Measurements from ENCODE around the gene WDR82. TPM values are rescaled to one million over a fixed set of nuclear protein-coding genes. Genes with fewer than 3 reads are reported as not detected.

WDR82 gene
- total RNA-seq, 2 donors from 2014 or later: 81.1 to 106 TPM

- Mint-ChIP-seq H3K27me3 (no peaks in the 10 kb centered on the region), H3K9me3 (no peaks in the 10 kb centered on the region), H3K4me3 (peak overlapping the region; percentile 75), H3K36me3 (ENCODE audit: low read depth) (peaks cover 47% of the 10 kb centered on the region), H3K4me1 (peaks cover 22% of the 10 kb centered on the region), H3K27ac (peak overlapping the region; percentile 85)
- ATAC-seq (replicated peaks): peak; percentile 82
These were observed 61.7 kb downstream of the WDR82 start for GRCh38 chr3:52216585-52217408.

GRCh38 chr3:52215351-52215750, 63.1 kb downstream of the WDR82 start:
- peak overlapping the region; percentile 51 for H3K27ac Mint-ChIP-seq
- H3K27me3 Mint-ChIP-seq: no peaks in the 10 kb centered on the region
- no peaks in the 10 kb centered on the region for H3K9me3 Mint-ChIP-seq
- ATAC-seq (replicated peaks): no peak
- peaks cover 62% of the 10 kb centered on the region for H3K36me3 Mint-ChIP-seq (ENCODE audit: low read depth)
- peaks cover 22% of the 10 kb centered on the region for H3K4me1 Mint-ChIP-seq
- no peak overlapping the region for H3K4me3 Mint-ChIP-seq

GRCh38 chr3:52213901-52214300, 64.5 kb downstream of the WDR82 start:
- H3K27me3 Mint-ChIP-seq: no peaks in the 10 kb centered on the region
- no peaks in the 10 kb centered on the region for H3K9me3 Mint-ChIP-seq
- no peak for ATAC-seq (replicated peaks)
- H3K36me3 Mint-ChIP-seq (ENCODE audit: low read depth): peaks cover 76% of the 10 kb centered on the region
- no peak overlapping the region for H3K4me3 Mint-ChIP-seq
- no peak overlapping the region for H3K27ac Mint-ChIP-seq
- peaks cover 22% of the 10 kb centered on the region for H3K4me1 Mint-ChIP-seq

- peaks cover 85% of the 10 kb centered on the region for H3K36me3 Mint-ChIP-seq (ENCODE audit: low read depth)
- no peak overlapping the region for H3K27ac Mint-ChIP-seq
These were observed 65.4 kb downstream of the WDR82 start for GRCh38 chr3:52213005-52213404.

GRCh38 chr3:52211268-52211891, 67.1 kb downstream of the WDR82 start:
- Mint-ChIP-seq H3K27me3 (no peaks in the 10 kb centered on the region), H3K36me3 (ENCODE audit: low read depth) (peaks cover 95% of the 10 kb centered on the region), H3K9me3 (no peaks in the 10 kb centered on the region), H3K4me1 (peaks cover 12% of the 10 kb centered on the region), H3K4me3 (no peak overlapping the region), H3K27ac (no peak overlapping the region)
- no peak for ATAC-seq (replicated peaks)

More at GRCh38 chr3:52213005-52213404, 65.4 kb downstream of the WDR82 start:
- Mint-ChIP-seq H3K4me3 (no peak overlapping the region), H3K4me1 (peaks cover 19% of the 10 kb centered on the region), H3K27me3 (no peaks in the 10 kb centered on the region), H3K9me3 (no peaks in the 10 kb centered on the region)
- ATAC-seq (replicated peaks): no peak

- Mint-ChIP-seq H3K27ac (no peak overlapping the region), H3K4me3 (no peak overlapping the region), H3K27me3 (no peaks in the 10 kb centered on the region), H3K9me3 (no peaks in the 10 kb centered on the region), H3K36me3 (ENCODE audit: low read depth) (peaks cover 100% of the 10 kb centered on the region), H3K4me1 (peaks cover 11% of the 10 kb centered on the region)
- ATAC-seq (replicated peaks): no peak
These were observed 67.9 kb downstream of the WDR82 start for GRCh38 chr3:52210550-52211046.

GRCh38 chr3:52210037-52210436, 68.4 kb downstream of the WDR82 start:
- peaks cover 12% of the 10 kb centered on the region for H3K4me1 Mint-ChIP-seq
- no peaks in the 10 kb centered on the region for H3K27me3 Mint-ChIP-seq
- H3K27ac Mint-ChIP-seq: no peak overlapping the region
- H3K36me3 Mint-ChIP-seq (ENCODE audit: low read depth): peaks cover 100% of the 10 kb centered on the region
- H3K4me3 Mint-ChIP-seq: no peak overlapping the region
- no peak for ATAC-seq (replicated peaks)
- no peaks in the 10 kb centered on the region for H3K9me3 Mint-ChIP-seq

- peaks cover 21% of the 10 kb centered on the region for H3K4me1 Mint-ChIP-seq
- no peaks in the 10 kb centered on the region for H3K27me3 Mint-ChIP-seq
- no peak overlapping the region for H3K4me3 Mint-ChIP-seq
- no peak for ATAC-seq (replicated peaks)
- peaks cover 100% of the 10 kb centered on the region for H3K36me3 Mint-ChIP-seq (ENCODE audit: low read depth)
- H3K9me3 Mint-ChIP-seq: no peaks in the 10 kb centered on the region
- no peak overlapping the region for H3K27ac Mint-ChIP-seq
These were observed 69.9 kb downstream of the WDR82 start for GRCh38 chr3:52208556-52208955.

GRCh38 chr3:52205727-52206372, 72.6 kb downstream of the WDR82 start:
- Mint-ChIP-seq H3K4me3 (no peak overlapping the region), H3K36me3 (ENCODE audit: low read depth) (peaks cover 100% of the 10 kb centered on the region), H3K4me1 (peaks cover 25% of the 10 kb centered on the region), H3K27ac (peak overlapping the region; percentile 30), H3K9me3 (no peaks in the 10 kb centered on the region), H3K27me3 (no peaks in the 10 kb centered on the region)
- no peak for ATAC-seq (replicated peaks)

Other genes starting within 250 kb of the WDR82 start
- gene DUSP7, start 222.1 kb downstream of the WDR82 start, total RNA-seq: 10 to 100 TPM; 19.3 to 25.1 TPM
- 10 to 100 TPM; 19.5 to 28.1 TPM for gene POC1A, start 124.2 kb downstream of the WDR82 start, total RNA-seq
- 10 to 100 TPM; 66.1 to 72.7 TPM for gene ALAS1, start 80.5 kb downstream of the WDR82 start, total RNA-seq
- gene TLR9, start 53.0 kb downstream of the WDR82 start, total RNA-seq: under 1 TPM; 0.30 to 0.93 TPM
- 100 to 1,000 TPM in 1 of 2 donors, 10 to 100 TPM in 1; 89.9 to 159 TPM for gene TWF2, start 39.5 kb downstream of the WDR82 start, total RNA-seq
- 100 to 1,000 TPM in 1 of 2 donors, 10 to 100 TPM in 1; 84.6 to 112 TPM for gene PPM1M, start 32.9 kb downstream of the WDR82 start, total RNA-seq
- 10 to 100 TPM; 22.8 to 25.2 TPM for gene GLYCTK, start 9.2 kb upstream of the WDR82 start, total RNA-seq
- 10 to 100 TPM; 17.2 to 26.5 TPM for gene DNAH1, start 37.7 kb upstream of the WDR82 start, total RNA-seq
- 100 to 1,000 TPM in 1 of 2 donors, 10 to 100 TPM in 1; 96.7 to 106 TPM for gene BAP1, start 131.4 kb upstream of the WDR82 start, total RNA-seq
- gene PHF7, start 132.0 kb upstream of the WDR82 start, total RNA-seq: 10 to 100 TPM; 16.7 to 22.5 TPM
- under 1 TPM; 0.08 to 0.82 TPM for gene SEMA3G, start 166.5 kb upstream of the WDR82 start, total RNA-seq
- gene TNNC1, start 175.4 kb upstream of the WDR82 start, total RNA-seq: 1 to 10 TPM; 2.0 to 6.5 TPM
- gene NISCH, start 177.0 kb upstream of the WDR82 start, total RNA-seq: 100 to 1,000 TPM in 1 of 2 donors, 10 to 100 TPM in 1; 75.2 to 123 TPM
- under 1 TPM; 0.19 to 0.26 TPM for gene STAB1, start 216.7 kb upstream of the WDR82 start, total RNA-seq

Measured in activated T-helper 17 cell treated with anti-CD3 and anti-CD28 coated beads, Interleukin-2, amount 50 U/mL, for 72 hours (primary cell).